Body of pancreas (tissue), 4 donors: ENCODE results near the gene TXNRD2.

Experiments used
- CTCF ChIP-seq, 7 experiments: fragments of 450-650 bp in 4 of 7; fragments of 200-600 bp in 3 of 7; sonication (generic) in 3 of 7; IDR thresholded peaks; one replicate each; pipeline ENCODE4 v1.5.1; 2016 to 2019; ENCODE audit warnings: antibody characterized with exemption in 7 of 7
- POLR2A ChIP-seq, 3 donors: fragments of 450-650 bp; IDR thresholded peaks; one replicate each; pipeline ENCODE4 v1.6.1; 2016; ENCODE audit warnings: antibody characterized with exemption in 3 of 3, mild to moderate bottlenecking in 2 of 3

- no peak for TF ChIP-seq CTCF (IDR thresholded peaks at IDR 0.05)
- no peak for TF ChIP-seq POLR2A (IDR thresholded peaks at IDR 0.05)
These were observed 55.6 kb downstream of the TXNRD2 start for GRCh38 chr22:19885841-19886592.
